Measurements from ENCODE around the gene SUCLG1. TPM values are rescaled to one million over a fixed set of nuclear protein-coding genes. Genes with fewer than 3 reads are reported as not detected.

The SUCLG1 gene
- total and polyA plus RNA-seq, 8 donors, result 33.1 to 69.5 (median 43.0) TPM

DNA sequence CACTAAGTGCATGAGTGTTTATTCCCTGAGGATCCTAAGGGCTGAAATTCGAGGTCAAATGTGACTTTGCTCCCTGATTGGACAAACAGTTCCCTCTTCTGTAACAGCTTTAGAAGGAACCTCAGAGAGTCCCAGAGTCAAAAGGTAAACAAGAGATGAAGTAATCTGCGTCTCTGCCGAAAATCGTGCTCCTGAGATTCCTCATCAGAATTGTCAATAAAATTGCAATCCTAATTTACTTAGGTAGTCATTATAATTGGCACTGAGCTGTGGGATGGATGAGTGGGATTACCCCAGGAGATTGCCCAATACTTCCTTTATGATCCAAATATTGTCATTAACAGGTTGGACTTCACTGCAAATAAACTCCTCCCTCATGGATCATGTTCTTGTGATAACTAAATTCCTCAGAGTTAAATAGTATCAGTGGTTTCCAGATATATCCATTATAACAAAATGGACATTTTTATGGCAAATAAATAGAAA, 907 bp upstream of the SUCLG1 start:
- Histone ChIP-seq H3K4me1 (peaks cover 0 to 32% (median 21%) of the 10 kb centered on the region in 3 donors), H3K9me3 (no peaks in the 10 kb centered on the region), H3K36me3 (no peaks in the 10 kb centered on the region), H3K4me3 (peak overlapping the region; percentile 81 to 93 (median 88)), H3K27me3 (no peaks in the 10 kb centered on the region), H3K27ac (peak overlapping the region in 2 of 4 donors; percentile 88 to 93)
- FAIRE-seq, result no peak
- no peak for ATAC-seq
- no peak for DNase-seq
- 3% methylated on average over 4 of the region's 4 CpGs for WGBS, 2 donors
- intact Hi-C loops (cut with DNase I), result no loop called here
- TF ChIP-seq, protein P1, sequence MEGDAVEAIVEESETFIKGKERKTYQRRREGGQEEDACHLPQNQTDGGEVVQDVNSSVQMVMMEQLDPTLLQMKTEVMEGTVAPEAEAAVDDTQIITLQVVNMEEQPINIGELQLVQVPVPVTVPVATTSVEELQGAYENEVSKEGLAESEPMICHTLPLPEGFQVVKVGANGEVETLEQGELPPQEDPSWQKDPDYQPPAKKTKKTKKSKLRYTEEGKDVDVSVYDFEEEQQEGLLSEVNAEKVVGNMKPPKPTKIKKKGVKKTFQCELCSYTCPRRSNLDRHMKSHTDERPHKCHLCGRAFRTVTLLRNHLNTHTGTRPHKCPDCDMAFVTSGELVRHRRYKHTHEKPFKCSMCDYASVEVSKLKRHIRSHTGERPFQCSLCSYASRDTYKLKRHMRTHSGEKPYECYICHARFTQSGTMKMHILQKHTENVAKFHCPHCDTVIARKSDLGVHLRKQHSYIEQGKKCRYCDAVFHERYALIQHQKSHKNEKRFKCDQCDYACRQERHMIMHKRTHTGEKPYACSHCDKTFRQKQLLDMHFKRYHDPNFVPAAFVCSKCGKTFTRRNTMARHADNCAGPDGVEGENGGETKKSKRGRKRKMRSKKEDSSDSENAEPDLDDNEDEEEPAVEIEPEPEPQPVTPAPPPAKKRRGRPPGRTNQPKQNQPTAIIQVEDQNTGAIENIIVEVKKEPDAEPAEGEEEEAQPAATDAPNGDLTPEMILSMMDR (IDR thresholded peaks at IDR 0.05), result no peak

GRCh38 chr2:84458551-84459017, 496 bp downstream of the SUCLG1 start:
- Histone ChIP-seq H3K27me3 (no peaks in the 10 kb centered on the region), H3K9me3 (no peaks in the 10 kb centered on the region), H3K36me3 (no peaks in the 10 kb centered on the region), H3K4me1 (peaks cover 0 to 32% (median 21%) of the 10 kb centered on the region in 3 donors), H3K27ac (peak overlapping the region; percentile 88 to 95 (median 93)), H3K4me3 (peak overlapping the region; percentile 81 to 93 (median 88))
- intact Hi-C loops (cut with DNase I), result no loop called here
- FAIRE-seq (no peak), ATAC-seq (peak; percentile 23 to 35 (median 33)), DNase-seq (peak in 1 of 6 donors; percentile 38)
- 0% methylated on average over 16 of the region's 16 CpGs for WGBS, 2 donors
- TF ChIP-seq, protein P1 (IDR thresholded peaks at IDR 0.05), result no peak

DNA sequence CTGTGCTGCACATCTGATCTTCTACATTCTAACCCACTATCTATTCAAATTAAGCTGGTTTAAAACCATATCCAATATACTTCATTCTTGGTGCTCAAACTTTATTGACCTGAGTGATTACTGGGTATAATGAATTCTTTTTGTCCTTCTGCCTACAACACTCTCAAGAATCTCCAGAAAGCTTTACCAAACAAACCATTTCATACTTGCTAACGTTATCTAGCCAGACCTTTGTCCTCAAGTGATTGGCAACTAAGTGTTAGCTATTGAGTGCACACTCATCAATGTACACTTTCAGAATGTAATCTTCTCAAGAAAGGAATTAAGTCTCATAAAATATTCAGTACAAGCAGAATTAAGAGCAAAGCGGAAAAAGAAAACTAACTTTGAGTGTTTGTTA, 1.4 kb downstream of the SUCLG1 start:
- WGBS, 2 donors, result 31 to 37% methylated on average over 2 of the region's 2 CpGs
- Histone ChIP-seq H3K36me3 (no peaks in the 10 kb centered on the region), H3K4me3 (peak overlapping the region in 2 of 4 donors; percentile 84 to 93), H3K27me3 (no peaks in the 10 kb centered on the region), H3K4me1 (peaks cover 0 to 32% (median 21%) of the 10 kb centered on the region in 3 donors), H3K27ac (peak overlapping the region in 2 of 4 donors; percentile 50 to 93), H3K9me3 (no peaks in the 10 kb centered on the region)
- no peak for DNase-seq
- TF ChIP-seq, protein P1 (IDR thresholded peaks at IDR 0.05), result no peak
- ATAC-seq, result no peak
- no peak for FAIRE-seq
- intact Hi-C loops (cut with DNase I), result no loop called here

DNA sequence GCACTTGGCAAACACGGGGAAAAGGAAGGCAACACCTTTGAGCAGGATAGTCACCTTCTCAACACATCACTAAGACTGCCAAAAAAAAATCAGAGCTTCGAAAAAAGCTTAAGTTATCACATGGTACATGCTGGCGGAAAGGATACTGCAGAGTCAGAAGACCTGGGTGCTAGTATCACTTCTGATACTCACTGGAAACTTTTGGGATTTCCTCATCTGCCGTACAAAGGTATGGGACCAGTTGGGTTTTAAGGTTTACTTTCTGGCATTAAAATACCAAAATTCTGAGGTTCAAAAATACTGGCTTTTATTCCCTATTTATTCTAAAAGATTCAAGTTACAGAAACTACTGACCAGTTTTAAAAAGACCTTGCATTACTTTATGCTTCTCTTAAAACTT, 2.9 kb downstream of the SUCLG1 start:
- TF ChIP-seq, protein P1 (IDR thresholded peaks at IDR 0.05), result no peak
- H3K27ac ChIP-seq, result peak overlapping the region in 1 of 4 donors; percentile 50
- peaks cover 5 to 34% (median 21%) of the 10 kb centered on the region in 3 donors for H3K4me1 ChIP-seq
- 58 to 63% methylated on average over 4 of the region's 4 CpGs for WGBS, 2 donors
- intact Hi-C loops (cut with DNase I), result no loop called here
- H3K9me3 ChIP-seq, result no peaks in the 10 kb centered on the region
- no peaks in the 10 kb centered on the region for H3K27me3 ChIP-seq
- H3K4me3 ChIP-seq, result no peak overlapping the region
- no peaks in the 10 kb centered on the region for H3K36me3 ChIP-seq
- DNase-seq (no peak), ATAC-seq (no peak), FAIRE-seq (no peak)

GRCh38 chr2:84454581-84454980, 4.5 kb downstream of the SUCLG1 start:
- H3K4me1 ChIP-seq, result peaks cover 7 to 37% (median 24%) of the 10 kb centered on the region in 3 donors
- DNase-seq (no peak), FAIRE-seq (no peak), ATAC-seq (no peak)
- H3K36me3 ChIP-seq, result no peaks in the 10 kb centered on the region
- H3K27ac ChIP-seq, result no peak overlapping the region
- no peaks in the 10 kb centered on the region for H3K27me3 ChIP-seq
- TF ChIP-seq, protein P1 (IDR thresholded peaks at IDR 0.05), result no peak
- intact Hi-C loops (cut with DNase I), result no loop called here
- no peaks in the 10 kb centered on the region for H3K9me3 ChIP-seq
- H3K4me3 ChIP-seq, result no peak overlapping the region
- WGBS, 2 donors, result 80 to 89% methylated on average over 2 of the region's 2 CpGs

Data from pancreas (tissue), 10 donors.